ENCODE measurements around the gene SLC34A1. TPM values are rescaled to one million over a fixed set of nuclear protein-coding genes. Genes with fewer than 3 reads are reported as not detected.

The SLC34A1 gene
- total RNA-seq, 1 experiment from 2014 or later: not detected

DNA sequence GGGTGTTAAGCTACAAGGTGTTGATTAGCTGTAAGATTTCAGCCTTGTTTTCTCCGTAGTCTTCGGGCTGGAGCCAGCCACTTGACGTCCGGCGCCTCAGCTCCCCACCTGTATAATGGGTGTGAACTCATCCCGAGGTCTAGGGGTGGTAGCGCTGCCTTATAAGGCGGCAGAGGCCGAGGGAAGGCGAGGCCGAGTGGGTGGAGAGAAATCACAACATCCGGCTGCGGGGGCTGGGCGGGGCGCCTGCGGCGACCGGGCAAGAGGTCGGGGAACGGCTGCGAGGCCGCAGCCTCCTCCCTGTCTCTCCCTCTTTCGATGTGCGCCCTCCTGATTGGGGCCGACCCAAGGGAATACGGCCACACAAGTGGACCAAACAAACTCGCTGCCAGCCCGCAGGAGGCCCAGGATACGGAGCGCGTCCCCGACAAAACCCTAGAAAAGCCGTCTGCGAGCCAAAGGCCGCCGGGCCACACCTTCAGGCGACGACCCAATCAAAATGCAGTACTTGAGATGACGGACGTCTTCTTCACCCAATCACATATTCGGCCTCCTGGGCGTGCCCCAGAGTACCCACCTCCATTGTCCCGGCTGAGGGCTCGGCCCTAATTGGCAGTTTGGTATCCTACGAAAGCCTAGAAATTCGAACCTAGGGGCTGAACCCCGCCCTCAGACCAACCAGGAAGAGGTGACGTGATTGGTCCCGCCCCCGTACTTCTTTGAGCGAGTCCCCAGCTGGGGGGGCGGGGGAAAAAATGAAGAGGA is 41.7 kb downstream of the SLC34A1 start:
- in situ Hi-C loops (cut with HindIII; ENCODE audit: low sequenced_read_pairs): no loop called here
- peak; percentile 100 for DNase-seq (ENCODE audit: low spot score)

DNA sequence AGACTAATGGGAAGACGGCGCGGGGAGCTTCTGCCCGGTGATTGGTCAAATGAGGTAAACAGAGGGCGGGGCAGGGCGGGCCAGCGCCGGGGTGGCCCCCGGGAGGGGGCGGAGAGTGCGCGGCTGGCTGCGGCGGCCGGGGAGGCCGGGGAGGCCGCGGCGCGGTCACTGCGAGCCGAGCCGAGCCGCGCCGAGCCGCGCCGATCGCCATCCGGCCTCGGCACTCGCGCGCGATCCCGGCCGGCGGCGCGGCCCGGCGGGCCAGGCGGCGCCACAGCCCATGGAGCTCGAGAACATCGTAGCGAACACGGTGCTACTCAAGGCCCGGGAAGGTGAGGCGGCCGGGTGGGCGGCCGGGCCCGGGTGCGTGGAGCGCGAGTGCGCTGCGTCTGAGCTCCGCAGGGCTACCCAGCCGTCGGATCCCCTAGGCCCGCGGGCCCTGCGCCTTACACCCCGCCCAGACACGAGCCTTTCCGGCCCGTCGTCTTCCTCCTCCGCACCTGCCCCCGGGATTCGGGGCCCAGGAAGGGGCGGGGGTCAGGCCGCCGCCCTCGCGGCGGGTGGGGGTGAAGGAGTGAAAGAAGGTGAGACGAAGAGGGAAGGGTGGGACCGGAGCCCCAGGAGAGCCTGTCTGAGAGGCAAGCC is 42.5 kb downstream of the SLC34A1 start, which contains the start of gene GRK6:
Gene GRK6 (plus strand): TSS at position 111 of the 645 bp plus-strand sequence. CDS start 170 bp downstream, at position 281.
- no peak for DNase-seq (ENCODE audit: low spot score)
- in situ Hi-C loops (cut with HindIII; ENCODE audit: low sequenced_read_pairs): no loop called here

DNA sequence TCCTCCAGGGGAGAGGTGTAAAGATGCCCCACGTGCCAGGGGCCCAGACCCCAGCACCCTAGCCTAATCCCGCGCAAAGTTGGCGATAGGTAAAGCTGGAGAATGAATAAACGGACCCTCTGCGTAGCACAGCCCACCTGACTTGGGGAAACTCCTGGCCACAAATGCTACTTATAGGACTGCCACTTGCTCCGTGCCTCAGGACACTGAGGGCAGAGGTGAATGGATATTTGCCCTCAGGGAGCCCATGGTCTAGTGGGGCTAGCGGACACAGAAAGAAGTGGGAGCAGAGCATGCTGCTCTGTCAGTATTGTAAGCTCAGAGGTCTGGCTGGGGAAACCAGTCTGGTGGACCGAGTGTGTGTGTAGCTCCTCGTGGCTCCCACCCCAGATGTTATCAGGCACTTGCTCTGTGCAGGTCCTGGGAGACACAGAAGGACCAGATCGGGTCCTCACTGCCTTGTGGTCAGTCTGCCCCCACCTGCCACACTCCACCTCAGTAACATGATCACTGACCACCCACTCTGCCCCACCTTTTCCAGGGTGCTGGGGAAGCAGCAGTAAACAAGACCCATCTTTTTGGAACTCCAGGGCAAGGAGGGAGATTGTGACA is 43.1 kb downstream of the SLC34A1 start:
- no peak for DNase-seq (ENCODE audit: low spot score)
- in situ Hi-C loops (cut with HindIII; ENCODE audit: low sequenced_read_pairs): no loop called here

DNA sequence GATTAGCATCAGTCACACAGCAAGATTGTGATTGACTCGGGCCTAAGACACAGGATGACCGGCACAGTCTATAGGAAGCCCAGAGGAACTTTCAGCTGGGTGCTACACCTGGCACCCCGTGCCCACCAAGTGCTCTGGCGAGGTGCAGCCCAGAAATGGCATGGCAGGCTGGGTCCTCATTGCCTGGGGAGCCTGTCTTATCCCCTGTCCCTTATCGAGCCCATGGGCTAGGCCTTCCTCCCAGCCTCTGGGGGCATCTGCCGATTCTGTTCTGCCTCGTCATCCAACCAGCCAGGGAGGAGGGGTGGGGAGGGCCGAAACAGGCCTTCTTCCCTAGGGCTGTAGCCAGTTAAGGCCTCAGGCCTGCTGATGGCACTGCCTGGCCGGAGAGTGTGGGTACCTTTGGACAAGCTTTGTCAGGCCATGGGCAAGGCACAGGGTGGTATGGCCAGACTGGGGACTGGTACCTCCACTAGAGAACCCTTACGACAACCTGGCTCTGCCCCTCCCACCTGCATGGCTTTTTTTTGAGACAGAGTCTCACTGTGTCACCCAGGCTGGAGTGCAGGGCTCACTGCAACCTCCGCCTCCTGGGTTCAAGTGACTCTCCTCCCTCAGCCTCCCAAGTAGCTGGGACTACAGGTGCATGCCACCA is 43.8 kb downstream of the SLC34A1 start:
- in situ Hi-C loops (cut with HindIII; ENCODE audit: low sequenced_read_pairs): no loop called here
- DNase-seq (ENCODE audit: low spot score): no peak

GRCh38 chr5:177428574-177429217 is 44.5 kb downstream of the SLC34A1 start:
- in situ Hi-C loops (cut with HindIII; ENCODE audit: low sequenced_read_pairs): no loop called here
- no peak for DNase-seq (ENCODE audit: low spot score)

DNA sequence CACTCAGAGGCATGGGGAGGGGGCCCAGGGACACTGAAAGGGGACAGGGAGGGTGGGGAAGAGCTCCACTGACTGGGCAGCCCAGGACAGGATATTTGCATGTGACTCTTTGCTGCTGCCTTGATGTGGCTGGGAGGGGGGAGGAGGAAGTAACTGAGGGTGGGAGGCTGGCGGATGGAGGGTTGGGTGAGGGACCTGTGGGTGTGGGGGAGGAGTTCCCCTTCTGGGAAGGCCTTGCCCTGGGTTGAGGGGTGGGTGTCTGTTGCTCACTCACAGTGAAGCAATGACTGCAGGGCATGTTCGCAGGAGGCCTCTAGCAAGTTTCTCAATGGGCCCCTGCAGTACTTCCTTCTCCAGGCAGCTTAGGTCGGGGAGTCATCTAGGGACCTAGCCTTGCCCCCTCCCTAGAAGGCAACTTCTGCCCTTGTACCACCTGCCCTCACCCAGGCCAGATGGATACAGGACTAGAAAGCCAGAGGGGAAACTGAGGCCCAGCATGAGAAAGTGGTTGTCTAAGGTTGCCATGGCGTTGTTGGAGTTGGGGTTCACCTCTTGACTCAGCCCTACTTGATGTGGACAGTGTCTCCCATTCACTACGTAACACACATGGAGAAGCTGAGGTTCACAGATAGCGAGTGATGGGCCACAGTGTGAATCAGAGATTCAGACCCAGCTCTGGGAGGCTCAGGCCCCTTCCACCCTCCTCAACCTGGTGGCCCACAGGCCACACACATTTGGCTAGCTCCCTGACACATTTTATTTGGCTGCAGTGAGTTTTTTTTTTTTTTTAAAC is 45.2 kb downstream of the SLC34A1 start:
- in situ Hi-C loops (cut with HindIII; ENCODE audit: low sequenced_read_pairs): no loop called here
- no peak for DNase-seq (ENCODE audit: low spot score)

GRCh38 chr5:177430140-177430951 is 46.1 kb downstream of the SLC34A1 start:
- in situ Hi-C loops (cut with HindIII; ENCODE audit: low sequenced_read_pairs): no loop called here
- no peak for DNase-seq (ENCODE audit: low spot score)

- DNase-seq (ENCODE audit: low spot score): no peak
- in situ Hi-C loops (cut with HindIII; ENCODE audit: low sequenced_read_pairs): no loop called here
Measured at GRCh38 chr5:177430972-177431316, 46.7 kb downstream of the SLC34A1 start.

DNA sequence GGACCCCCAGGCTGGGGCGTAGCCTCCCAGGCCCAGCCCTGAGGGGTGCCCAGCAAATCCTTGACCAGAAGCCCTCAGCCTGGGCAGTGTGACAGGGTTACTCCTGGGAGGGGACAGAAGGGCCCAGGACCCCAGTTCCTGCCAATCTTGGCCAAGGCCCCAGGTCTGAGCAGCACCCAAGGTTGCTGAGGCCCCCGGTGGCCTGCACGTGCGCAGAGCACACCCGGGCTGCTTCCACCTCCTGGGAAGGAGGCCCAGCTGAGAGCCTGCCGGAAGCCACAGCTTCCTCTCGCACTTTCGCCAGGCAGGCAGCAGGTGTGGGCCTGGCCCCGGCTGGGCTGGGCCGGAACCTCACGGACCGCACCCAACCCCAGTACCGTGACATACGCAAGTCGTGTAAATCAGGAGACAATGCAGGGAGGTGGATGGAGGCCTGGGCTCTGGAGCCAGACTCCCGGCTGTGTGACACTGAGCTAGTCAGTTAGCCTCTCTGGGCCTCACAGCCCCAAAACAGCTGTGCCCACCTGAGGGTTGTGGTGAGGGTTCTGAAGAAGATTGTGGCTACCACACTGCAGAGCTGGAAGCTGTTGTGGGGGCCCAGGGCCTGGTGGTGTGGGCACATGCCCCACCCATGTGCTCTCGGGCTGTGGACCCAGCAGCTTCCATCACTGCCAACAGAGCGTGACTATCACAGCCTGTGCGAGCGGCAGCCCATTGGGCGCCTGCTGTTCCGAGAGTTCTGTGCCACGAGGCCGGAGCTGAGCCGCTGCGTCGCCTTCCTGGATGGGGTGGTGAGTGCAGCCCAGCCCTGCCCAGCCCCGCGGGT is 47.3 kb downstream of the SLC34A1 start:
- DNase-seq (ENCODE audit: low spot score): peak; percentile 72
- in situ Hi-C loops (cut with HindIII; ENCODE audit: low sequenced_read_pairs): no loop called here

DNA sequence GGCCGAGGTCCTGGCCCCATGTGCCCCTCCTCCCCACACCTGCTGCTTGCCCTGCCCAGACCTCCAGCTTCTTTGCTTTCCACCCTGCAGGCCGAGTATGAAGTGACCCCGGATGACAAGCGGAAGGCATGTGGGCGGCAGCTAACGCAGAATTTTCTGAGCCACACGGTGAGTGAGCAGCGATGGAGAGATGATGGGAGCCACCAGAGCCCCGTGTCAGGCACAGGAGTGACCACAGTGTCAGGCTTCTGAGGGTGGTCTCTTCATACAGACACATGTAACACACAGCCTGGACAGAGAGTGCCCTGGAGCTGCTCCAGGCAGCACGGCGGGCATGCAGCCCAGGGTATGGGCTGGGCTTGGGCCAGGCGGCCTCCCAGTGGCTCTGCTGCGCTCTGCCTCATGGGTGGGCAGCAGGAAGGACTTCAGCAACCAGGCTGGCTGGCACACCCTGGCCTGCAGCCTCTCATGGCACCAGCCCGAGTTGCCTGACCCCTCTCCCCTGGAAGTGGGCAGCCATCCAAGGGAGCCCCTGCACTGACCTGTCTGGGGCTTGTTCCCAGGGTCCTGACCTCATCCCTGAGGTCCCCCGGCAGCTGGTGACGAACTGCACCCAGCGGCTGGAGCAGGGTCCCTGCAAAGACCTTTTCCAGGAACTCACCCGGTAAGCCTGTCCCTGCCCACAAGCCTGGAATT is 48.1 kb downstream of the SLC34A1 start:
- in situ Hi-C loops (cut with HindIII; ENCODE audit: low sequenced_read_pairs): no loop called here
- DNase-seq (ENCODE audit: low spot score): no peak

- in situ Hi-C loops (cut with HindIII; ENCODE audit: low sequenced_read_pairs): no loop called here
- no peak for DNase-seq (ENCODE audit: low spot score)
Measured at GRCh38 chr5:177432839-177433657, 48.8 kb downstream of the SLC34A1 start.

DNA sequence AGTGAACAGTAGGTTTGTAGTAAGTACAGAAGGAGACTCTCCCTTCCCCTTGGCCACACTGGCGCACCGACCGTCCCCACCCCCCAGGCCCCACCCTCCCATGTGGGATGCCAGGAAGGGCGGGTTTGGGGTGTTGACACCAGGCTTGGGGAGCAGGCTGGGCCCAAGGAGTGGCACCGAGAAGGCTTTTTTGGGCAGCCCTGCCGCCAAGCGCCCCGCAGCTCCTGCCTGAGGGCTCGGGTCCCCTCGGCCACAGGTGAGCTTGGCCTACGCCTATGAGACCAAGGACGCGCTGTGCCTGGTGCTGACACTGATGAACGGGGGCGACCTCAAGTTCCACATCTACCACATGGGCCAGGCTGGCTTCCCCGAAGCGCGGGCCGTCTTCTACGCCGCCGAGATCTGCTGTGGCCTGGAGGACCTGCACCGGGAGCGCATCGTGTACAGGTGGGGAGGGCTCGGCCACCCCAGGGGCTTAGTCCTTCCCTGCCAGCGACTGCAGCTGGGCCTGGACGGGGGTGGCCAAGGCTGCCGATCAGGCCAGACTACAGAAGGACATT is 49.5 kb downstream of the SLC34A1 start:
- no peak for DNase-seq (ENCODE audit: low spot score)
- in situ Hi-C loops (cut with HindIII; ENCODE audit: low sequenced_read_pairs): no loop called here

DNA sequence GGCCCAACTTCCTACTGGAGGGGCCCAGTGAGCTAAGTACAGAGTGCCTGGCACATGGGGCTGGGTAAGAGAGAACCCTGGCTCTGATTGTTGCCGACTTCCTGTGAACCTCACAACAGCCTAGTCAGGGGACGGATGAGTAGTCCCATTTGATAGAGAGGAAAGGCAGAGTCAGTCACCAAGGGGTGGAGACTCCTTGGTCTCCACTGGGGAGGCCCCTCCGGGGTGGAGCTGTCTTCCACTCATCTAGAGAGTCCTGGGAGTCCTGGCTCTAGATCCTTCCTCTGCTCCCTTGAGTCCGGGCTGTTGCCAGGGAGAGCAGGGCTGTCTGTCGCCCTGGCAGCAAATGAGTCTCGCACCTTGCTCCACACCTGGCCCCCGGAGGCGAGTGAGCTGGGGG is 50.2 kb downstream of the SLC34A1 start:
- in situ Hi-C loops (cut with HindIII; ENCODE audit: low sequenced_read_pairs): no loop called here
- no peak for DNase-seq (ENCODE audit: low spot score)

GRCh38 chr5:177434942-177435738 is 50.9 kb downstream of the SLC34A1 start:
- in situ Hi-C loops (cut with HindIII; ENCODE audit: low sequenced_read_pairs): no loop called here
- DNase-seq (ENCODE audit: low spot score): no peak

Data from G401 (cell line).